ENCODE results near the gene FAM184B.
"Not testable (repeated sequence)": the region's sequence is repeated elsewhere in the genome, so short reads cannot be mapped to it uniquely, and the experiment has no call there.

Gene FAM184B

DNA sequence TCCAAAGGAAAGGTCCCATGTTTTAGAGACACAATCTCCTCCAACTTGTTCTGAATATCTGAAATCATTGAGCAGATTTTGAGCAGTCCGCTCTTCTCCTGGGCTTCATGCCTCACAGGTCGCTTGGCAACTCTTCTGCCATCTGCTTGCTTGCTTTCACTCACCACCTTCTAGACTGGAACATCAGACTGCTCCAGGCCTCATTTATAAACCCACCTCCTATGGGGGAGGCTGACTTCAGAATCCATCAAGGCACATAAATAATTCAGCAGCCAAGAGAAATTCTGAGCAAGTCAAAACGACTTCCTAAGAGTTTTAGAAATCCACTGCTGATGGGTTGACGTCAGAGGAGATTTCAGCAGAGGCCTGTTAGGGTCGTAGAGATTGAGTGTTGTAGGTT is 64.1 kb downstream of the FAM184B start:
- no peak overlapping the region for H3K4me3 ChIP-seq (ENCODE audit: low read length)
- TF ChIP-seq ZNF274 (IDR thresholded peaks at IDR 0.05; ENCODE audit: low read depth, low read length): no peak

- TF ChIP-seq ZNF274 (IDR thresholded peaks at IDR 0.05; ENCODE audit: low read depth, low read length): no peak
- no peak overlapping the region for H3K4me3 ChIP-seq (ENCODE audit: low read length)
These were observed 65.9 kb downstream of the FAM184B start for GRCh38 chr4:17715511-17715910.

DNA sequence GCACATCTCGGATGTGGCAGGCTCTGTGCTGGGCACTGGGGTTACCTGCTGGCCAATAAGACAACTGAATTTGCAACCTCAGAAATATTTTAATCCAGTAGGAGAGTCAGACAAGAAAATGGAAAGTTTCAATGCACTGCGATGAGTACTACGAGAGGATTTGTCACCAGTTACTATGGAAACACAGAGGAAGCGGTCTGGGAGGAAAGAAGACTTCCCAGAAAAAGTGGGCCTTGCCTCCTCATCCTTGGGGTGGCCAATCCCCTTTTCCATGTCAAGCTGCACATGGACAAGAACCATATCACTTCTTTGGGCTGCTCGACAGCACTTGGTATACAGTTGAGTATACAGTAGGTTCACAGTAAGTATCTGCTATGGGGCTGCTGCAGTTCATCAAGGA is 67.6 kb downstream of the FAM184B start:
- no peak overlapping the region for H3K4me3 ChIP-seq (ENCODE audit: low read length)
- no peak for TF ChIP-seq ZNF274 (IDR thresholded peaks at IDR 0.05; ENCODE audit: low read depth, low read length)

DNA sequence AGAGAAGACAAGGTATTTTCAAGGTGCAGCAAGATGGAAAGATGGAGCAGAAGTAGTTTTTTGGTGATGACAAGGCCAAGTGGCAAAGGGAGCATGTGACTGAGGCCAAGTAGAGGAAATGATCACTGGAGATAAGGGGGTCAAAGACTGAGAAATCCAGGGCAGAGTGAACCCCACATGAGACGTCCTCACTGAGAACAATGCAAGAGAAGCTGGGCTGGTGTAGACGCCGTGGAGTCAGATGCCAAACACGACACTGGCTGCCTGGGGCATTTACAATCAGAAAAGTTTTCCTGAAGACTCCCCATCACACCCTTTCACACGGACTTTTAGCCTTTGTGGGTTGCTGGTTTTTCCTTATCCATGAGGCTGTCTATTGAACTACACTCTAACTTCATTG is 69.3 kb downstream of the FAM184B start:
- no peak overlapping the region for H3K4me3 ChIP-seq (ENCODE audit: low read length)
- TF ChIP-seq ZNF274 (IDR thresholded peaks at IDR 0.05; ENCODE audit: low read depth, low read length): no peak

DNA sequence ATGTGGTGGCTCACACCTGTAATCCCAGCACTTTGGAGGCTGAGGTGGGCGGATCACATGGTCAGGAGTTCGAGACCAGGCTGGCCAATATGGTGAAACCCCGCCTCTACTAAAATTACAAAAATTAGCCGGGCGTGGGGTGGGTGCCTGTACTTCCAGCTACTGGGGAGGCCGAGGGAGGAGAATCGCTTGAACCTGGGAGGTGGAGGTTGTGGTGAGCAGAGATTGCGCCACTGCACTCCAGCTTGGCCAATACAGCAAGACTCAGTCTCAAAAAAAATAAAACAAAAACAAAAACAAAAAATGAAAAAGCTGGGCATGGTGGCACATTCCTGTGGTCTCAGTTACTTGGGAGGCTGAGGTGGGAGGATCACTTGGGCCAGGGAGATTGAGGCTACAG is 70.2 kb downstream of the FAM184B start:
- H3K4me3 ChIP-seq (ENCODE audit: low read length): not testable (repeated sequence)

GRCh38 chr4:17709763-17710068 is 71.7 kb downstream of the FAM184B start:
- no peak overlapping the region for H3K4me3 ChIP-seq (ENCODE audit: low read length)
- TF ChIP-seq ZNF274 (IDR thresholded peaks at IDR 0.05; ENCODE audit: low read depth, low read length): no peak

DNA sequence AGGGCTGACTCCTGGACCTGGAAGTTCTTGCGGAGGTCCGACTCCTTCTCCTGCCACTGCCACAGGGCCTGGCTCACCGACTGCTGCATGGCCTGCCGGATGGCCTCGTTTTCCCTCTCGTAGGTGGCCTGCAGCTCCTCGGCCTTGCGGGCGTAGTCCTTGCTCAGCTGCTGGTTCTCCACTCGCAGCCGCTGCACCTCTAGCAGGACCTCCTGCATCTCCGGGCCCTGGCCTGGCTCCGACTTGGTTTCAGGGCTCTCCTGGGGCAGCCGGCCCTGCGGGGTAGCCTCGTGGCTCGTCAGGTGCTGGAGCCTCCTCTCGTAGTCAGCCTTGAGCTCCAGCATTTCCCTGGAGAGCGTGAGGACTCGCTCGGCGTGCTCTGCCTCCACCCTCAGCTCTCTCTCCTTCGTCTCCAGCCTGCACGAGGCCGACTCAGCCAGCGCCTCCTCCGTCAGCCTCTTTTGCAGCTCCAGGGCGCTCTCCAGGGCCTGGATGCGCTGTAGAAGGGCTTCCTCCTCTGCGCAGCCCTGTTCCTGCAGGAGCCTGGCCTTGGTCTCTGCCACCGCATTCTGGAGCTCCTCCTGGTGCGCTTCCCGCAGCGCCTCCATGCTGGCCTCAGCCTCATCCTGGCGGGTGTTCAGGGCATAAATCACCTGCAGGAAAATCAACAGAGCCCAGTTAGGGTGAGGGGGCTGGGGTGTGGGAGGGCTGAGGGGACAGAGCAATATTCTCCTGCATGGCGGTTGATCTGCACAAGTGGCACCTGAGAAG is 72.2 kb downstream of the FAM184B start:
- no peak overlapping the region for H3K4me3 ChIP-seq (ENCODE audit: low read length)
- no peak for TF ChIP-seq ZNF274 (IDR thresholded peaks at IDR 0.05; ENCODE audit: low read depth, low read length)

DNA sequence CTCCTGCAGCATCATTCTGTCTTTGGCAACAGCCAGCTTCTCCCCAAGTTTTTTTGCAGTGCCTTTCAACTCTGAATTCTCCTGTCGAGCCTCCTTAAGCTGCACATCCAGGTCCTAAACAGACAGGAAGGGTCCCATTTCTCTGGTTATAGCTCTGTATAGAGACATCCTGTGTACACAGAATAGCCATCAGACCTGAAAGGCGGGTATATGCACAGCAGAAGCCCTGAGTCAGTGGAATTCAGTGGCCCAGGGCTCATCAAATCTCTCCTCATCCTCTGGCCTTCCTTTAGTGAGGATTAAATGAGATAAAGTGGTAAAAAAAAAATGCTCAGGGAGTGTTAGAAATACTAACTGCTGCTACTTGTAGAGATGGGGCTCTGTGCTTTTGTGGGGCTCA is 73.8 kb downstream of the FAM184B start:
- no peak for TF ChIP-seq ZNF274 (IDR thresholded peaks at IDR 0.05; ENCODE audit: low read depth, low read length)

DNA sequence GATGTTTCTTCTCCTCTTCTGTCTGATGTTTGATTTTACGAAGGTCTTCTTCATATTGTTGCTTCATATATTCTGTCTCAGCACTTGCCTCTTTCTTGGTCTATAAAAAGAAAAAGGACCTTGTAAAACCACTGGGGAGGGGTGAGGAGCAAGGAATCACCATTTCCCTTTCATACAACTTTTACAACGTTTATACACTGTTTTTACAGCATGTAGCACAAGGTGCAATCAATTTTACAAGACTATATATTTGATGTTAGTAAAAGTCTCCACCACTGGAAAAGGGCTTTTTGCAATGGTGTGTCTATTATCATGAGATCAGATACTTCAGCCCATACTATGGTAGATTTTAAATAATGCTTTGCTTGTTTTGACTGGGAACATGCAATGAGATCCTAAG is 76.3 kb downstream of the FAM184B start:
- no peak for TF ChIP-seq ZNF274 (IDR thresholded peaks at IDR 0.05; ENCODE audit: low read depth, low read length)
- H3K4me3 ChIP-seq (ENCODE audit: low read length): no peak overlapping the region

More for the DNA sequence above, 73.8 kb downstream of the FAM184B start:
- H3K4me3 ChIP-seq (ENCODE audit: low read length): no peak overlapping the region

- no peak for TF ChIP-seq ZNF274 (IDR thresholded peaks at IDR 0.05; ENCODE audit: low read depth, low read length)
- H3K4me3 ChIP-seq (ENCODE audit: low read length): no peak overlapping the region
These were observed 77.3 kb downstream of the FAM184B start for GRCh38 chr4:17704020-17704650.

- H3K4me3 ChIP-seq (ENCODE audit: low read length): no peak overlapping the region
- TF ChIP-seq ZNF274 (IDR thresholded peaks at IDR 0.05; ENCODE audit: low read depth, low read length): no peak
These were observed 78.8 kb downstream of the FAM184B start for GRCh38 chr4:17702641-17703040.

DNA sequence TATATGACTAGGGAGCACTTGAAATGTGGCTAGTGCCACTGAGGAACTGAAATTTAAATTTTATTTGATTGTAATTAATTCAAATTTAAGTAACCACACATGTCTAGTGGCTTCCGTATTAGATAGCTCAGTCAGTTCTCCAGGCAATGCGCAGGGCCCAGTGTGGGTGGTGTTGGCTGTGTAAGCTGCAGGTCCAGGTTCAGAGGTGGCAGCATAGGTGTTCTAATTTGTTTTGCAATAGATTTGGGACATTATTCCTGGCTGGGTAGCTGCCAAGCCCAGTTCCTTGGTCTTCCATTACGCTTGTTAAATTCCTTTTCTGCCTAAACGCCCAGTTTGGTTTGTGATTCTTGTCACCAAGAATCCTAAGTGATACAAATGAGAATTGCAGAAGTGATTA is 79.5 kb downstream of the FAM184B start:
- H3K4me3 ChIP-seq (ENCODE audit: low read length): no peak overlapping the region
- no peak for TF ChIP-seq ZNF274 (IDR thresholded peaks at IDR 0.05; ENCODE audit: low read depth, low read length)

DNA sequence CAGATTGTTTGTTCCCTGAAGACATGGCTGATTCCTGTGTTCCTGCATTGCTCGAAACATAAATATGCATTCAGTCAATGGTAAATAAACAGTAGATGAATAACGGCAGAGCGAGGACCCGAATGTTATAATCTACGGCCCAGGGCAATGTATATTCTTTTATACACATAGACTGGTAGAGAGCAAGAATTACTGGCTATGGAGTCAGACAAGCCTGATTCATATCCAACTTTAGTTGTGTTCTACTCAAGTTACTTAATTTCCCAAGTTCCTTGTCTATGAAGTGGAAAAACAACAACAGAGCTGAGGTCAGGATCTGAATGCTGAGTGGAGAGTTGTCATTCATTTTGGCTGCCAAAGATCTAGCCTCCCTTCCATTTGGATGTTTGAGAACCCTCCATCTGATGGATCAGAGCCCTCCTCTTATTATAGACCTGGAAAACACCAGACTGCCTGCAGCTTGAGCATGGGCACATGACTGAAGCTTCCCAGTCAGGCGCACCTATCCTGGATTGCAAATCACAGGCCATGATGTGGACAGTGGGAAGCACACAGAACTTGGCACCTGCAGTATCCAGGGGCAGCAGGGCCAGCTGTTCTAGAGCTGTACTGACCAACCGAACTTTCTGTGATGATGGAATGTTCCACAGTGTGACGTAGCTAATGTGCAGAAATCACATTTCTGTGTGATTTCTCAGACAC is 80.1 kb downstream of the FAM184B start:
- no peak for TF ChIP-seq ZNF274 (IDR thresholded peaks at IDR 0.05; ENCODE audit: low read depth, low read length)
- no peak overlapping the region for H3K4me3 ChIP-seq (ENCODE audit: low read length)

GRCh38 chr4:17699380-17699779 is 82.0 kb downstream of the FAM184B start:
- no peak overlapping the region for H3K4me3 ChIP-seq (ENCODE audit: low read length)
- TF ChIP-seq ZNF274 (IDR thresholded peaks at IDR 0.05; ENCODE audit: low read depth, low read length): no peak

DNA sequence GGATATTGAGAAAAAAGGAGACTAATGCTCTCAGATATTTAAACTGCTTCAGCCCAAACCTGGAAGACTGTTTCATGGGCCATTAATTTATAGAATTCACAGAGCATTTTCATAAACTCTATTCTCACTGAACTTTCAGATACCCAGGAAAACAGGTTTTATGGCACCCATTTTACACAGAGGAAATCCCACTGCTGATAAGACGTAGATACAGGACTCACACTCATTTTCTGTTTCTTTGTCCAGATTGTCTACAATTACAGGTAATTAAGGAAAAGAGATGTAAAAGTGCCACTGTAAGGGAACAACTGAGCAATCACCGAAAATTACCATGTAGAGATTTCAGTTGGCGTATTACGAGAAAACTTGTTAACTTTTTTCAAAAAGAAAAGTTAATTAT is 83.3 kb downstream of the FAM184B start:
- no peak for TF ChIP-seq ZNF274 (IDR thresholded peaks at IDR 0.05; ENCODE audit: low read depth, low read length)
- no peak overlapping the region for H3K4me3 ChIP-seq (ENCODE audit: low read length)
